HL-60 (cell line): ENCODE data around the gene RLN2.

Source experiments
- CTCF ChIP-seq: IDR thresholded peaks from one replicate; pipeline ENCODE4 v1.5.1; 2011; ENCODE audit warnings: low read length, control low read depth, inconsistent platforms; ENCODE audit not compliant: insufficient read depth
- POLR2AphosphoS5 ChIP-seq: IDR thresholded peaks from 2 replicates; pipeline ENCODE4 v1.6.1; 2012; ENCODE audit warnings: low read depth

DNA sequence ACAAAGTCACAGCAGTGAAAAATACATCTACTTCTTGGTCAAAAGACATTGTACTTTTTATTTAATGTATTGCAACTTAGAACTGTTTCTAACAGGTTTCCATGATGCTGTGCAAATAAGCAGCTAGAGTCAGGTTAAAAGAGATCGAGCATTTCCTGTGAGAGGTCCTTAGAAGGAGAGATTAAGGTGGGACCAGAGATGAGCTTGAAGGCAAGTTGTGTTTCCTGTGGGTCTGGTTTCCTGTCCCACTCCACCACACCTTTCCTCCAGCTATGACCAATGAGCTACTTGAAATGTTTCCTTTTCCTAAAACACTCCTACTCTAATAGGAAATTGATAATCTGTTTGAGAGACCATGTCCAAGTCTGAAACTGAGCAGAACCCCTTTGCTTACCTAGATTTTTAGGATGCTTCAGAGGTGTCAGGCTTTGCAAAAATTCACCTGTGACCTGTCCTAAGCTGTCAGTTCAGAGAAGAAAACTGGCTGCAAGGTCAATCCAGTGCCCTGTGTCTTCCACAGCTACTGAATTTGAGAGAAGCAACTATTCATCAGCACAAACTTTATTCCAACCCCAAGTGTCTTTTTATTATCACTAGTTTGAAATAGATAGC is 48.2 kb upstream of the RLN2 start:
- TF ChIP-seq CTCF (no peak), POLR2AphosphoS5 (no peak)
